C4-2B (cell line): ENCODE data around the gene RNF111.

Experiments used
- H3K27ac ChIP-seq: fragments of 450-650 bp; 2 replicates; pipeline ENCODE4 v1.5.1; 2017
- CTCF ChIP-seq: fragments of 450-650 bp; conservative IDR thresholded peaks from 2 replicates; pipeline ENCODE4 v1.5.1; 2017; ENCODE audit warnings: mild to moderate bottlenecking
- ZFX ChIP-seq: fragments of 450-650 bp; IDR thresholded peaks from 2 replicates; pipeline ENCODE4 v1.6.1; 2017

RNF111 gene

DNA sequence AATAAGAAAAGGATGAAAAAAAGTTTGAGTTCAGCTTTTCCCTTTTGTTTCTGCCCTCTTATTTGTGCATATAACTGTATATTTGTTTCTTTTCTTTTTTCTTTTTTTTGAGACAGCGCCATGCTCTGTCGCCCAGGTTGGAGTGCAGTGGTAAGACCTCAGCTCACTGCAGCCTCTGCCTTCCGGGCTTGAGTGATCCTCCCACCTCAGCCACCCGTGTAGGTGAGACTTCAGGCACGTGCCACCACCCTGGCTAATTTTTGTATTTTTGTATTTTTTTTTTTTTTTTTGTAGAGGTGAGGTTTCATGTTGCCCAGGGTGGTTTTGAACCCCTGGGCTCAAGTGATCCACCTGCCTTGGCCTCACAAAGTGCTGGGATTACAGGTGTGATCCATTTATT is 31.4 kb downstream of the RNF111 start:
- TF ChIP-seq ZFX (no peak), CTCF (no peak)
- H3K27ac ChIP-seq, result no peak overlapping the region

DNA sequence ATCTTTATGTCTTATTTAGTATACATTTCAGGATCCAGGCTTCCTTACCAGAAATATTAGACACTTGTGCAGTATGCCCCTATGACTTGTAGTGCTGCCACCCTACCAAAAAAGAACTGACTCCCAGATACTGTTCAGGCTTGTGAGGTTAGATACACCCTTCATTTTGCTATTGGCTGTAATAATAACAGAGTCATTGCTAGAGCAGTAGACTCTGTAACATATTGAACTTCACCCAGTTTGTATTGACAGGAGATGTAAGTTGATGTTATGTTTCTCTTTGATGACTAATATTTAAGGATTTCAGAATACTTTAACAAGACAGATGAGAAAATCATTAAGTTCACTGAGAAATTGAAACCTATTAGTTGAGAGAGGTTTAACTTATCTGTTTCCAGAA is 32.9 kb downstream of the RNF111 start:
- no peak overlapping the region for H3K27ac ChIP-seq
- TF ChIP-seq ZFX (no peak), CTCF (no peak)

GRCh38 chr15:59022188-59022587 is 34.7 kb downstream of the RNF111 start:
- TF ChIP-seq ZFX, result no peak
- TF ChIP-seq CTCF, result no peak
- no peak overlapping the region for H3K27ac ChIP-seq

- H3K27ac ChIP-seq, result no peak overlapping the region
Measured at GRCh38 chr15:59026207-59026606, 38.7 kb downstream of the RNF111 start.

GRCh38 chr15:59028387-59028955 is 41.0 kb downstream of the RNF111 start:
- TF ChIP-seq ZFX (no peak), CTCF (no peak)
- no peak overlapping the region for H3K27ac ChIP-seq

More at GRCh38 chr15:59026207-59026606, 38.7 kb downstream of the RNF111 start:
- TF ChIP-seq ZFX (no peak), CTCF (no peak)

- TF ChIP-seq CTCF (no peak), ZFX (no peak)
- no peak overlapping the region for H3K27ac ChIP-seq
Measured at GRCh38 chr15:59029554-59029953, 42.1 kb downstream of the RNF111 start.

- TF ChIP-seq CTCF (no peak), ZFX (no peak)
- H3K27ac ChIP-seq, result no peak overlapping the region
Measured at GRCh38 chr15:59035201-59035600, 47.7 kb downstream of the RNF111 start.
